Activated naive CD8-positive, alpha-beta T cell treated with anti-CD3 and anti-CD28 coated beads, Interleukin-2, amount 10 ng/mL, durations not matched to agents 7 days and 5 days (primary cell): ENCODE results near the gene DLG2. TPM values are rescaled to one million over a fixed set of nuclear protein-coding genes. Genes with fewer than 3 reads are reported as not detected.
"Not testable (repeated sequence)": the region's sequence is repeated elsewhere in the genome, so short reads cannot be mapped to it uniquely, and the experiment has no call there.

Experiments
- ATAC-seq: fragments of 150-1000 bp; cut with Tn5 transposase; one replicate; pipeline ENCODE4 v1.10.0; 2021; ENCODE audit warnings: low read depth, moderate library complexity
- POLR2A ChIA-PET: fragments of 350-600 bp; sonication (Branson Sonifier 250); formaldehyde crosslinking; loops from one replicate; lab custom pipeline; 2021; ENCODE audit warnings: antibody characterized with exemption; lab: Charles Lee
- DNase-seq: peaks from one replicate; pipeline ENCODE4 v3.0.0; 2021
- H3K27ac Mint-ChIP-seq: one replicate; pipeline ENCODE4 v1.8.0; 2022; ENCODE audit warnings: mild to moderate bottlenecking, mixed read lengths
- H3K27me3 Mint-ChIP-seq: one replicate; pipeline ENCODE4 v1.8.0; 2022; ENCODE audit warnings: mild to moderate bottlenecking, moderate library complexity, mixed read lengths
- H3K36me3 Mint-ChIP-seq: one replicate; pipeline ENCODE4 v1.8.0; 2021; ENCODE audit warnings: mild to moderate bottlenecking, mixed read lengths
- H3K4me1 Mint-ChIP-seq: one replicate; pipeline ENCODE4 v1.8.0; 2021; ENCODE audit warnings: mixed read lengths
- H3K4me3 Mint-ChIP-seq: one replicate; pipeline ENCODE4 v1.8.0; 2022; ENCODE audit warnings: mild to moderate bottlenecking, moderate library complexity, mixed read lengths
- H3K9me3 Mint-ChIP-seq: one replicate; pipeline ENCODE4 v1.8.0; 2021; ENCODE audit warnings: mixed read lengths
- total RNA-seq, 2 experiments: library from RNA; stranded (reverse); gene quantifications; one replicate each; pipeline ENCODE4 v1.2.3, GENCODE V29; 2021

Gene DLG2
- total RNA-seq, 2 experiments from 2014 or later = 2.6 to 3.4 TPM

- Mint-ChIP-seq H3K4me3 (no peak overlapping the region), H3K27me3 (peaks cover 2% of the 10 kb centered on the region), H3K4me1 (no peaks in the 10 kb centered on the region), H3K27ac (no peak overlapping the region), H3K36me3 (no peaks in the 10 kb centered on the region), H3K9me3 (no peaks in the 10 kb centered on the region)
- ATAC-seq = no peak
- DNase-seq = no peak
- POLR2A ChIA-PET = no interaction called here
These were observed 2178.5 kb downstream of the DLG2 start for GRCh38 chr11:83448686-83449085.

GRCh38 chr11:83443880-83444279, 2183.3 kb downstream of the DLG2 start:
- H3K36me3 Mint-ChIP-seq, H3K4me1 Mint-ChIP-seq, H3K9me3 Mint-ChIP-seq, ATAC-seq, POLR2A ChIA-PET, H3K27me3 Mint-ChIP-seq, H3K4me3 Mint-ChIP-seq, H3K27ac Mint-ChIP-seq, DNase-seq: not testable (repeated sequence)

- H3K27me3 Mint-ChIP-seq = no peaks in the 10 kb centered on the region
- no peaks in the 10 kb centered on the region for H3K4me1 Mint-ChIP-seq
- POLR2A ChIA-PET = no interaction called here
- no peaks in the 10 kb centered on the region for H3K9me3 Mint-ChIP-seq
- no peak overlapping the region for H3K4me3 Mint-ChIP-seq
- DNase-seq (no peak), ATAC-seq (no peak)
- no peak overlapping the region for H3K27ac Mint-ChIP-seq
- no peaks in the 10 kb centered on the region for H3K36me3 Mint-ChIP-seq
These were observed 2185.5 kb downstream of the DLG2 start for GRCh38 chr11:83441601-83442000.

GRCh38 chr11:83441171-83441570, 2186.0 kb downstream of the DLG2 start:
- POLR2A ChIA-PET = no interaction called here

GRCh38 chr11:83438438-83438837, 2188.7 kb downstream of the DLG2 start:
- Mint-ChIP-seq H3K4me1 (no peaks in the 10 kb centered on the region), H3K4me3 (no peak overlapping the region), H3K36me3 (no peaks in the 10 kb centered on the region), H3K27ac (no peak overlapping the region), H3K9me3 (no peaks in the 10 kb centered on the region), H3K27me3 (no peaks in the 10 kb centered on the region)
- DNase-seq = no peak
- POLR2A ChIA-PET = no interaction called here
- no peak for ATAC-seq

More at GRCh38 chr11:83441171-83441570, 2186.0 kb downstream of the DLG2 start:
- Mint-ChIP-seq H3K4me3 (no peak overlapping the region), H3K9me3 (no peaks in the 10 kb centered on the region), H3K4me1 (no peaks in the 10 kb centered on the region), H3K36me3 (no peaks in the 10 kb centered on the region), H3K27me3 (no peaks in the 10 kb centered on the region), H3K27ac (no peak overlapping the region)
- ATAC-seq (no peak), DNase-seq (no peak)

- no peak for ATAC-seq
- no peaks in the 10 kb centered on the region for H3K4me1 Mint-ChIP-seq
- no peak overlapping the region for H3K27ac Mint-ChIP-seq
- H3K36me3 Mint-ChIP-seq = no peaks in the 10 kb centered on the region
- no peaks in the 10 kb centered on the region for H3K27me3 Mint-ChIP-seq
- DNase-seq = no peak
- no peaks in the 10 kb centered on the region for H3K9me3 Mint-ChIP-seq
- POLR2A ChIA-PET = no interaction called here
- H3K4me3 Mint-ChIP-seq = no peak overlapping the region
These were observed 2189.2 kb downstream of the DLG2 start for GRCh38 chr11:83437939-83438338.

- Mint-ChIP-seq H3K27ac (no peak overlapping the region), H3K36me3 (no peaks in the 10 kb centered on the region), H3K9me3 (no peaks in the 10 kb centered on the region)
These were observed 2190.3 kb downstream of the DLG2 start for GRCh38 chr11:83436855-83437254.

GRCh38 chr11:83434812-83435211, 2192.3 kb downstream of the DLG2 start:
- DNase-seq, H3K4me1 Mint-ChIP-seq, H3K9me3 Mint-ChIP-seq, ATAC-seq, H3K27me3 Mint-ChIP-seq, H3K36me3 Mint-ChIP-seq, POLR2A ChIA-PET, H3K27ac Mint-ChIP-seq, H3K4me3 Mint-ChIP-seq: not testable (repeated sequence)

More at GRCh38 chr11:83436855-83437254, 2190.3 kb downstream of the DLG2 start:
- no peak for DNase-seq
- ATAC-seq = no peak
- Mint-ChIP-seq H3K4me3 (no peak overlapping the region), H3K27me3 (no peaks in the 10 kb centered on the region), H3K4me1 (no peaks in the 10 kb centered on the region)
- POLR2A ChIA-PET = no interaction called here

GRCh38 chr11:83427943-83428342, 2199.2 kb downstream of the DLG2 start:
- no peak overlapping the region for H3K4me3 Mint-ChIP-seq
- ATAC-seq (no peak), DNase-seq (no peak)
- no peaks in the 10 kb centered on the region for H3K9me3 Mint-ChIP-seq
- H3K27ac Mint-ChIP-seq = no peak overlapping the region
- H3K36me3 Mint-ChIP-seq = no peaks in the 10 kb centered on the region
- H3K4me1 Mint-ChIP-seq = no peaks in the 10 kb centered on the region
- POLR2A ChIA-PET = no interaction called here
- H3K27me3 Mint-ChIP-seq = no peaks in the 10 kb centered on the region

- POLR2A ChIA-PET = no interaction called here
- no peaks in the 10 kb centered on the region for H3K27me3 Mint-ChIP-seq
These were observed 2199.6 kb downstream of the DLG2 start for GRCh38 chr11:83427501-83427900.

GRCh38 chr11:83425137-83425466, 2202.0 kb downstream of the DLG2 start:
- DNase-seq = no peak
- Mint-ChIP-seq H3K9me3 (peaks cover 5% of the 10 kb centered on the region), H3K4me3 (no peak overlapping the region), H3K36me3 (no peaks in the 10 kb centered on the region), H3K27ac (no peak overlapping the region), H3K27me3 (no peaks in the 10 kb centered on the region), H3K4me1 (no peaks in the 10 kb centered on the region)
- no peak for ATAC-seq
- POLR2A ChIA-PET = no interaction called here

More at GRCh38 chr11:83427501-83427900, 2199.6 kb downstream of the DLG2 start:
- H3K36me3 Mint-ChIP-seq = no peaks in the 10 kb centered on the region
- H3K9me3 Mint-ChIP-seq = peaks cover 3% of the 10 kb centered on the region
- ATAC-seq (no peak), DNase-seq (no peak)
- H3K27ac Mint-ChIP-seq = no peak overlapping the region
- H3K4me1 Mint-ChIP-seq = no peaks in the 10 kb centered on the region
- no peak overlapping the region for H3K4me3 Mint-ChIP-seq

GRCh38 chr11:83424376-83425136, 2202.6 kb downstream of the DLG2 start:
- H3K27me3 Mint-ChIP-seq = no peaks in the 10 kb centered on the region
- H3K9me3 Mint-ChIP-seq = peaks cover 5% of the 10 kb centered on the region
- POLR2A ChIA-PET = no interaction called here
- no peaks in the 10 kb centered on the region for H3K4me1 Mint-ChIP-seq
- DNase-seq (no peak), ATAC-seq (no peak)
- H3K27ac Mint-ChIP-seq = no peak overlapping the region
- H3K36me3 Mint-ChIP-seq = no peaks in the 10 kb centered on the region
- no peak overlapping the region for H3K4me3 Mint-ChIP-seq

GRCh38 chr11:83422641-83423040, 2204.5 kb downstream of the DLG2 start:
- H3K27me3 Mint-ChIP-seq, H3K4me3 Mint-ChIP-seq, POLR2A ChIA-PET, H3K36me3 Mint-ChIP-seq, H3K4me1 Mint-ChIP-seq, H3K9me3 Mint-ChIP-seq, DNase-seq, H3K27ac Mint-ChIP-seq, ATAC-seq: not testable (repeated sequence)

- H3K27me3 Mint-ChIP-seq = no peaks in the 10 kb centered on the region
- ATAC-seq (no peak), DNase-seq (no peak)
- no peaks in the 10 kb centered on the region for H3K36me3 Mint-ChIP-seq
- H3K27ac Mint-ChIP-seq = no peak overlapping the region
- no peaks in the 10 kb centered on the region for H3K4me1 Mint-ChIP-seq
- POLR2A ChIA-PET = no interaction called here
- H3K4me3 Mint-ChIP-seq = no peak overlapping the region
- H3K9me3 Mint-ChIP-seq = peaks cover 4% of the 10 kb centered on the region
These were observed 2216.3 kb downstream of the DLG2 start for GRCh38 chr11:83410605-83411565.
